CD4-positive, alpha-beta T cell (primary cell): Measurements from ENCODE around the gene HIBADH. TPM values are rescaled to one million over a fixed set of nuclear protein-coding genes. Genes with fewer than 3 reads are reported as not detected.

ENCODE experiments used
- ATAC-seq: fragments of 200-7000 bp; cut with Tn5 transposase; one replicate; pipeline ENCODE4 v1.10.0; 2022; ENCODE audit warnings: mild to moderate bottlenecking; ENCODE audit not compliant: poor library complexity
- CTCF ChIA-PET: fragments of 350-600 bp; sonication (Branson Sonifier 250); formaldehyde crosslinking; loops from one replicate; lab custom pipeline; 2021; ENCODE audit warnings: antibody characterized with exemption, inconsistent platforms; lab: Charles Lee
- POLR2A ChIA-PET: fragments of 350-600 bp; sonication (Branson Sonifier 250); formaldehyde crosslinking; loops from one replicate; lab custom pipeline; 2021; ENCODE audit warnings: antibody characterized with exemption, inconsistent platforms; lab: Charles Lee
- DNase-seq, 14 experiments: peaks; one replicate each; pipeline ENCODE4 v3.0.0-alpha.2; 2013 to 2020; ENCODE audit warnings: mixed read lengths in 2 of 14
- H3K27ac ChIP-seq, 2 donors: one replicate each; pipeline versions ENCODE4 v1.5.1 to v1.7.0; 2013; ENCODE audit warnings: low read length in 2 of 2, low read depth in 1 of 2, mild to moderate bottlenecking in 1 of 2
- H3K27me3 ChIP-seq, 2 experiments: 1 replicate in 1 of 2; 2 replicates in 1 of 2; pipeline versions ENCODE4 v1.6.1 to v1.7.0; 2013; ENCODE audit warnings: low read length in 2 of 2, control low read depth in 1 of 2, mild to moderate bottlenecking in 1 of 2, moderate library complexity in 1 of 2; ENCODE audit not compliant: insufficient read depth in 2 of 2, control insufficient read depth in 1 of 2
- H3K36me3 ChIP-seq: one replicate; pipeline ENCODE4 v1.6.1; 2013; ENCODE audit warnings: low read length, control low read depth; ENCODE audit not compliant: insufficient read depth
- H3K4me1 ChIP-seq: one replicate; pipeline ENCODE4 v1.6.1; 2013; ENCODE audit warnings: low read length, control low read depth; ENCODE audit not compliant: insufficient read depth
- H3K4me3 ChIP-seq: one replicate; pipeline ENCODE4 v1.5.1; 2013; ENCODE audit warnings: mild to moderate bottlenecking, low read length, moderate library complexity
- H3K9me3 ChIP-seq, 2 experiments: 1 replicate in 1 of 2; 2 replicates in 1 of 2; pipeline versions ENCODE4 v1.6.1 to v1.7.0; 2013; ENCODE audit warnings: low read length in 2 of 2, mild to moderate bottlenecking in 2 of 2, control low read depth in 1 of 2, moderate library complexity in 1 of 2; ENCODE audit not compliant: control insufficient read depth in 1 of 2, insufficient read depth in 1 of 2
- H3K27ac Mint-ChIP-seq: one replicate; pipeline ENCODE4 v1.8.0; 2020; ENCODE audit warnings: mixed read lengths
- H3K27me3 Mint-ChIP-seq: one replicate; pipeline ENCODE4 v1.8.0; 2021; ENCODE audit warnings: mixed read lengths
- H3K36me3 Mint-ChIP-seq: one replicate; pipeline ENCODE4 v1.8.0; 2021; ENCODE audit warnings: low read depth, mixed read lengths
- H3K4me1 Mint-ChIP-seq: one replicate; pipeline ENCODE4 v1.8.0; 2021; ENCODE audit warnings: low read depth, mixed read lengths
- H3K4me3 Mint-ChIP-seq: one replicate; pipeline ENCODE4 v1.8.0; 2020; ENCODE audit warnings: mild to moderate bottlenecking, mixed read lengths
- H3K9me3 Mint-ChIP-seq: one replicate; pipeline ENCODE4 v1.8.0; 2020; ENCODE audit warnings: mixed read lengths
- CTCF ChIP-seq: fragments of 200-600 bp; IDR thresholded peaks from one replicate; pipeline ENCODE4 v1.8.0; 2022; ENCODE audit warnings: antibody characterized with exemption, mild to moderate bottlenecking
- intact Hi-C, 2 experiments: fragments of 100-400 bp; cut with DNase I in 1 of 2; cut with micrococcal nuclease in 1 of 2; formaldehyde crosslinking; loops; one replicate each; pipeline versions ENCODE4 v1.15.1 to v1.9.0; 2023 to 2025; cut with DNase I, micrococcal nuclease
- total RNA-seq, 174 experiments: library from RNA in 2 of 174; stranded (reverse) in 2 of 174; gene quantifications; one replicate each; pipeline ENCODE4 v1.2.3 and lab custom pipeline; 2021 to 2026

Gene HIBADH
- total RNA-seq, 2 experiments from 2014 or later, result 6.3 to 8.4 TPM

- intact Hi-C loops, result no loop called here
- Histone ChIP-seq H3K36me3 (no peaks in the 10 kb centered on the region), H3K4me3 (no peak overlapping the region), H3K9me3 (peaks cover 7 to 19% of the 10 kb centered on the region in 2 experiments), H3K27ac (no peak overlapping the region), H3K4me1 (no peaks in the 10 kb centered on the region), H3K27me3 (peaks cover 4 to 5% of the 10 kb centered on the region in 2 experiments)
- no peak for TF ChIP-seq CTCF
- Mint-ChIP-seq H3K27me3 (no peaks in the 10 kb centered on the region), H3K4me3 (no peak overlapping the region), H3K9me3 (peaks cover 2% of the 10 kb centered on the region), H3K27ac (no peak overlapping the region), H3K36me3 (no peaks in the 10 kb centered on the region), H3K4me1 (peaks cover 7% of the 10 kb centered on the region)
- no peak for DNase-seq
- ChIA-PET POLR2A (no interaction called here), CTCF (no interaction called here)
- no peak for ATAC-seq
These were observed 171.1 kb downstream of the HIBADH start for GRCh38 chr7:27491534-27491933.

GRCh38 chr7:27487509-27487908 is 175.2 kb downstream of the HIBADH start:
- intact Hi-C loops, result no loop called here
- Mint-ChIP-seq H3K36me3 (no peaks in the 10 kb centered on the region), H3K9me3 (peaks cover 2% of the 10 kb centered on the region), H3K27ac (no peak overlapping the region), H3K27me3 (no peaks in the 10 kb centered on the region), H3K4me3 (no peak overlapping the region), H3K4me1 (peaks cover 7% of the 10 kb centered on the region)
- TF ChIP-seq CTCF, result no peak
- DNase-seq (no peak), ATAC-seq (no peak)
- peaks cover 7 to 17% of the 10 kb centered on the region in 2 experiments for H3K9me3 ChIP-seq
- no peak overlapping the region for H3K4me3 ChIP-seq
- H3K27ac ChIP-seq, result no peak overlapping the region
- peaks cover 4 to 5% of the 10 kb centered on the region in 2 experiments for H3K27me3 ChIP-seq
- POLR2A ChIA-PET, result no interaction called here
- CTCF ChIA-PET, result no interaction called here
- no peaks in the 10 kb centered on the region for H3K4me1 ChIP-seq
- H3K36me3 ChIP-seq, result no peaks in the 10 kb centered on the region

- ChIA-PET CTCF (no interaction called here), POLR2A (no interaction called here)
These were observed 178.2 kb downstream of the HIBADH start for GRCh38 chr7:27484451-27484850.

More at GRCh38 chr7:27484451-27484850, 178.2 kb downstream of the HIBADH start:
- DNase-seq (no peak), ATAC-seq (no peak)
- Histone ChIP-seq H3K9me3 (no peaks in the 10 kb centered on the region), H3K4me3 (no peak overlapping the region), H3K4me1 (no peaks in the 10 kb centered on the region), H3K27me3 (peaks cover 3 to 4% of the 10 kb centered on the region in 2 experiments), H3K36me3 (no peaks in the 10 kb centered on the region), H3K27ac (no peak overlapping the region)
- Mint-ChIP-seq H3K27ac (no peak overlapping the region), H3K4me1 (no peaks in the 10 kb centered on the region), H3K36me3 (no peaks in the 10 kb centered on the region), H3K27me3 (no peaks in the 10 kb centered on the region), H3K4me3 (no peak overlapping the region), H3K9me3 (no peaks in the 10 kb centered on the region)
- intact Hi-C loops, result no loop called here
- no peak for TF ChIP-seq CTCF
